ENCODE measurements around the gene WWC2. TPM values are rescaled to one million over a fixed set of nuclear protein-coding genes. Genes with fewer than 3 reads are reported as not detected.
A peak's percentile ranks its signal among the peaks of the same experiment; 100 is the strongest.

The WWC2 gene
- total and polyA plus RNA-seq, 2 experiments from 2014 or later = 50.5 to 74.2 TPM

DNA sequence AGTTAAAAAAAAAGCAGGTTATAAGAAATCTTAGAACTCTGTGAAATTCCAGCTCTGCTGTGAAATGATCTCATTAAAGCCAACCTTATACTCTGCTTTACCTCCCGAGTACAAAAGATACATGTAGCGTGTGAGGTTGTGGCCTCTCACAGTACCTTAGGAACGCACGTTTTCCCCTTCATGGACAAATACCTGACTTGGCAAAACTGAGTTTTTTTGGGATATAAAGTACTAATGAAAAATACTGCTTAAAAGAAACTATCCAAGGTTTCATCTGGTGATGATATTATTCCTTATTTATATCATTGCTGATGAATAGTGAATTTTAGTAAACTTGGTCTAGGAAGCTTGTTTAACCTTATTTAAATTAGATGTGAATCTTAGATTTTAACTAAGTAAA, 48.9 kb downstream of the WWC2 start:
- Histone ChIP-seq H4K20me1 (replicated peaks; ENCODE audit: insufficient read depth) (peaks cover 43% of the 10 kb centered on the region), H3K27ac (ENCODE audit: low read depth) (peak overlapping the region; percentile 63; the same call in 1 of the 2 replicates), H3K4me2 (no peak overlapping the region), H2AFZ (no peak overlapping the region), H3K79me2 (replicated peaks; ENCODE audit: insufficient read depth) (peaks cover 100% of the 10 kb centered on the region), H3K4me3 (no peak overlapping the region), H3K36me3 (ENCODE audit: insufficient read depth) (no peaks in the 10 kb centered on the region), H3F3A (replicated peaks; ENCODE audit: low read depth) (no peaks in the 10 kb centered on the region), H3K4me1 (ENCODE audit: insufficient read depth) (peaks cover 28% of the 10 kb centered on the region), H3K9me2 (ENCODE audit: insufficient read depth) (no peaks in the 10 kb centered on the region), H3K27me3 (ENCODE audit: insufficient read depth) (no peaks in the 10 kb centered on the region)
- TF ChIP-seq, protein P1, sequence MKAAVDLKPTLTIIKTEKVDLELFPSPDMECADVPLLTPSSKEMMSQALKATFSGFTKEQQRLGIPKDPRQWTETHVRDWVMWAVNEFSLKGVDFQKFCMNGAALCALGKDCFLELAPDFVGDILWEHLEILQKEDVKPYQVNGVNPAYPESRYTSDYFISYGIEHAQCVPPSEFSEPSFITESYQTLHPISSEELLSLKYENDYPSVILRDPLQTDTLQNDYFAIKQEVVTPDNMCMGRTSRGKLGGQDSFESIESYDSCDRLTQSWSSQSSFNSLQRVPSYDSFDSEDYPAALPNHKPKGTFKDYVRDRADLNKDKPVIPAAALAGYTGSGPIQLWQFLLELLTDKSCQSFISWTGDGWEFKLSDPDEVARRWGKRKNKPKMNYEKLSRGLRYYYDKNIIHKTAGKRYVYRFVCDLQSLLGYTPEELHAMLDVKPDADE (IDR thresholded peaks at IDR 0.05) = no peak
- TF ChIP-seq, protein P2, sequence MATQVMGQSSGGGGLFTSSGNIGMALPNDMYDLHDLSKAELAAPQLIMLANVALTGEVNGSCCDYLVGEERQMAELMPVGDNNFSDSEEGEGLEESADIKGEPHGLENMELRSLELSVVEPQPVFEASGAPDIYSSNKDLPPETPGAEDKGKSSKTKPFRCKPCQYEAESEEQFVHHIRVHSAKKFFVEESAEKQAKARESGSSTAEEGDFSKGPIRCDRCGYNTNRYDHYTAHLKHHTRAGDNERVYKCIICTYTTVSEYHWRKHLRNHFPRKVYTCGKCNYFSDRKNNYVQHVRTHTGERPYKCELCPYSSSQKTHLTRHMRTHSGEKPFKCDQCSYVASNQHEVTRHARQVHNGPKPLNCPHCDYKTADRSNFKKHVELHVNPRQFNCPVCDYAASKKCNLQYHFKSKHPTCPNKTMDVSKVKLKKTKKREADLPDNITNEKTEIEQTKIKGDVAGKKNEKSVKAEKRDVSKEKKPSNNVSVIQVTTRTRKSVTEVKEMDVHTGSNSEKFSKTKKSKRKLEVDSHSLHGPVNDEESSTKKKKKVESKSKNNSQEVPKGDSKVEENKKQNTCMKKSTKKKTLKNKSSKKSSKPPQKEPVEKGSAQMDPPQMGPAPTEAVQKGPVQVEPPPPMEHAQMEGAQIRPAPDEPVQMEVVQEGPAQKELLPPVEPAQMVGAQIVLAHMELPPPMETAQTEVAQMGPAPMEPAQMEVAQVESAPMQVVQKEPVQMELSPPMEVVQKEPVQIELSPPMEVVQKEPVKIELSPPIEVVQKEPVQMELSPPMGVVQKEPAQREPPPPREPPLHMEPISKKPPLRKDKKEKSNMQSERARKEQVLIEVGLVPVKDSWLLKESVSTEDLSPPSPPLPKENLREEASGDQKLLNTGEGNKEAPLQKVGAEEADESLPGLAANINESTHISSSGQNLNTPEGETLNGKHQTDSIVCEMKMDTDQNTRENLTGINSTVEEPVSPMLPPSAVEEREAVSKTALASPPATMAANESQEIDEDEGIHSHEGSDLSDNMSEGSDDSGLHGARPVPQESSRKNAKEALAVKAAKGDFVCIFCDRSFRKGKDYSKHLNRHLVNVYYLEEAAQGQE (IDR thresholded peaks at IDR 0.05; ENCODE audit: unreplicated experiment) = no peak
- TF ChIP-seq, protein P3, sequence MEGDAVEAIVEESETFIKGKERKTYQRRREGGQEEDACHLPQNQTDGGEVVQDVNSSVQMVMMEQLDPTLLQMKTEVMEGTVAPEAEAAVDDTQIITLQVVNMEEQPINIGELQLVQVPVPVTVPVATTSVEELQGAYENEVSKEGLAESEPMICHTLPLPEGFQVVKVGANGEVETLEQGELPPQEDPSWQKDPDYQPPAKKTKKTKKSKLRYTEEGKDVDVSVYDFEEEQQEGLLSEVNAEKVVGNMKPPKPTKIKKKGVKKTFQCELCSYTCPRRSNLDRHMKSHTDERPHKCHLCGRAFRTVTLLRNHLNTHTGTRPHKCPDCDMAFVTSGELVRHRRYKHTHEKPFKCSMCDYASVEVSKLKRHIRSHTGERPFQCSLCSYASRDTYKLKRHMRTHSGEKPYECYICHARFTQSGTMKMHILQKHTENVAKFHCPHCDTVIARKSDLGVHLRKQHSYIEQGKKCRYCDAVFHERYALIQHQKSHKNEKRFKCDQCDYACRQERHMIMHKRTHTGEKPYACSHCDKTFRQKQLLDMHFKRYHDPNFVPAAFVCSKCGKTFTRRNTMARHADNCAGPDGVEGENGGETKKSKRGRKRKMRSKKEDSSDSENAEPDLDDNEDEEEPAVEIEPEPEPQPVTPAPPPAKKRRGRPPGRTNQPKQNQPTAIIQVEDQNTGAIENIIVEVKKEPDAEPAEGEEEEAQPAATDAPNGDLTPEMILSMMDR (conservative IDR thresholded peaks at IDR 0.05; ENCODE audit: low read depth in 2 of 2) = no peak
- TF ChIP-seq ZNF114 (CRISPR knock-in tag; IDR thresholded peaks at IDR 0.05) (no peak), ZNF331 (CRISPR knock-in tag; IDR thresholded peaks at IDR 0.05; ENCODE audit: low read depth) (no peak), EZH2phosphoT487 (IDR thresholded peaks at IDR 0.05; ENCODE audit: unreplicated experiment) (no peak), NANOG (IDR thresholded peaks at IDR 0.05; ENCODE audit: borderline replicate concordance) (no peak), POLR2AphosphoS5 (IDR thresholded peaks at IDR 0.05; ENCODE audit: low read depth) (no peak), EZH2 (IDR thresholded peaks at IDR 0.05; ENCODE audit: low read depth, unreplicated experiment) (no peak), STAT1 (IDR thresholded peaks at IDR 0.05; ENCODE audit: unreplicated experiment) (no peak), CREB1 (CRISPR knock-in tag; IDR thresholded peaks at IDR 0.05; ENCODE audit: low read depth) (no peak)
- TF ChIP-seq, protein P4, sequence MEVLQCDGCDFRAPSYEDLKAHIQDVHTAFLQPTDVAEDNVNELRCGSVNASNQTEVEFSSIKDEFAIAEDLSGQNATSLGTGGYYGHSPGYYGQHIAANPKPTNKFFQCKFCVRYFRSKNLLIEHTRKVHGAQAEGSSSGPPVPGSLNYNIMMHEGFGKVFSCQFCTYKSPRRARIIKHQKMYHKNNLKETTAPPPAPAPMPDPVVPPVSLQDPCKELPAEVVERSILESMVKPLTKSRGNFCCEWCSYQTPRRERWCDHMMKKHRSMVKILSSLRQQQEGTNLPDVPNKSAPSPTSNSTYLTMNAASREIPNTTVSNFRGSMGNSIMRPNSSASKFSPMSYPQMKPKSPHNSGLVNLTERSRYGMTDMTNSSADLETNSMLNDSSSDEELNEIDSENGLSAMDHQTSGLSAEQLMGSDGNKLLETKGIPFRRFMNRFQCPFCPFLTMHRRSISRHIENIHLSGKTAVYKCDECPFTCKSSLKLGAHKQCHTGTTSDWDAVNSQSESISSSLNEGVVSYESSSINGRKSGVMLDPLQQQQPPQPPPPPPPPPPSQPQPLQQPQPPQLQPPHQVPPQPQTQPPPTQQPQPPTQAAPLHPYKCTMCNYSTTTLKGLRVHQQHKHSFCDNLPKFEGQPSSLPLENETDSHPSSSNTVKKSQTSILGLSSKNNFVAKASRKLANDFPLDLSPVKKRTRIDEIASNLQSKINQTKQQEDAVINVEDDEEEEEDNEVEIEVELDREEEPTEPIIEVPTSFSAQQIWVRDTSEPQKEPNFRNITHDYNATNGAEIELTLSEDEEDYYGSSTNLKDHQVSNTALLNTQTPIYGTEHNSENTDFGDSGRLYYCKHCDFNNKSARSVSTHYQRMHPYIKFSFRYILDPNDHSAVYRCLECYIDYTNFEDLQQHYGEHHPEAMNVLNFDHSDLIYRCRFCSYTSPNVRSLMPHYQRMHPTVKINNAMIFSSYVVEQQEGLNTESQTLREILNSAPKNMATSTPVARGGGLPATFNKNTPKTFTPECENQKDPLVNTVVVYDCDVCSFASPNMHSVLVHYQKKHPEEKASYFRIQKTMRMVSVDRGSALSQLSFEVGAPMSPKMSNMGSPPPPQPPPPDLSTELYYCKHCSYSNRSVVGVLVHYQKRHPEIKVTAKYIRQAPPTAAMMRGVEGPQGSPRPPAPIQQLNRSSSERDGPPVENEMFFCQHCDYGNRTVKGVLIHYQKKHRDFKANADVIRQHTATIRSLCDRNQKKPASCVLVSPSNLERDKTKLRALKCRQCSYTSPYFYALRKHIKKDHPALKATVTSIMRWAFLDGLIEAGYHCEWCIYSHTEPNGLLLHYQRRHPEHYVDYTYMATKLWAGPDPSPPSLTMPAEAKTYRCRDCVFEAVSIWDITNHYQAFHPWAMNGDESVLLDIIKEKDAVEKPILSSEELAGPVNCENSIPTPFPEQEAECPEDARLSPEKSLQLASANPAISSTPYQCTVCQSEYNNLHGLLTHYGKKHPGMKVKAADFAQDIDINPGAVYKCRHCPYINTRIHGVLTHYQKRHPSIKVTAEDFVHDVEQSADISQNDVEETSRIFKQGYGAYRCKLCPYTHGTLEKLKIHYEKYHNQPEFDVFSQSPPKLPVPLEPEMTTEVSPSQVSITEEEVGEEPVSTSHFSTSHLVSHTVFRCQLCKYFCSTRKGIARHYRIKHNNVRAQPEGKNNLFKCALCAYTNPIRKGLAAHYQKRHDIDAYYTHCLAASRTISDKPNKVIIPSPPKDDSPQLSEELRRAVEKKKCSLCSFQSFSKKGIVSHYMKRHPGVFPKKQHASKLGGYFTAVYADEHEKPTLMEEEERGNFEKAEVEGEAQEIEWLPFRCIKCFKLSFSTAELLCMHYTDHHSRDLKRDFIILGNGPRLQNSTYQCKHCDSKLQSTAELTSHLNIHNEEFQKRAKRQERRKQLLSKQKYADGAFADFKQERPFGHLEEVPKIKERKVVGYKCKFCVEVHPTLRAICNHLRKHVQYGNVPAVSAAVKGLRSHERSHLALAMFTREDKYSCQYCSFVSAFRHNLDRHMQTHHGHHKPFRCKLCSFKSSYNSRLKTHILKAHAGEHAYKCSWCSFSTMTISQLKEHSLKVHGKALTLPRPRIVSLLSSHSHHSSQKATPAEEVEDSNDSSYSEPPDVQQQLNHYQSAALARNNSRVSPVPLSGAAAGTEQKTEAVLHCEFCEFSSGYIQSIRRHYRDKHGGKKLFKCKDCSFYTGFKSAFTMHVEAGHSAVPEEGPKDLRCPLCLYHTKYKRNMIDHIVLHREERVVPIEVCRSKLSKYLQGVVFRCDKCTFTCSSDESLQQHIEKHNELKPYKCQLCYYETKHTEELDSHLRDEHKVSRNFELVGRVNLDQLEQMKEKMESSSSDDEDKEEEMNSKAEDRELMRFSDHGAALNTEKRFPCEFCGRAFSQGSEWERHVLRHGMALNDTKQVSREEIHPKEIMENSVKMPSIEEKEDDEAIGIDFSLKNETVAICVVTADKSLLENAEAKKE (CRISPR knock-in tag; IDR thresholded peaks at IDR 0.05) = no peak
- Mint-ChIP-seq H3K36me3 (ENCODE audit: low read depth) (no peaks in the 10 kb centered on the region), H3K27ac (no peak overlapping the region), H3K9me3 (no peaks in the 10 kb centered on the region), H3K4me1 (peaks cover 34% of the 10 kb centered on the region), H3K27me3 (ENCODE audit: insufficient read depth, low read depth, poor library complexity) (peaks cover 2% of the 10 kb centered on the region), H3K4me3 (no peak overlapping the region)
- ATAC-seq = no peak
- no peak for DNase-seq (ENCODE audit: low spot score)
